HG03342 (cell line): ENCODE data around the gene LGMN.

Source experiments
- ATAC-seq: cut with Tn5 transposase; IDR thresholded peaks from one replicate; pipeline ENCODE4 v1.9.1; 2021; ENCODE audit warnings: mild to moderate bottlenecking, moderate library complexity; ENCODE audit not compliant: unreplicated experiment

LGMN gene

GRCh38 chr14:92656306-92657081, 91.9 kb downstream of the LGMN start:
- no peak for ATAC-seq

DNA sequence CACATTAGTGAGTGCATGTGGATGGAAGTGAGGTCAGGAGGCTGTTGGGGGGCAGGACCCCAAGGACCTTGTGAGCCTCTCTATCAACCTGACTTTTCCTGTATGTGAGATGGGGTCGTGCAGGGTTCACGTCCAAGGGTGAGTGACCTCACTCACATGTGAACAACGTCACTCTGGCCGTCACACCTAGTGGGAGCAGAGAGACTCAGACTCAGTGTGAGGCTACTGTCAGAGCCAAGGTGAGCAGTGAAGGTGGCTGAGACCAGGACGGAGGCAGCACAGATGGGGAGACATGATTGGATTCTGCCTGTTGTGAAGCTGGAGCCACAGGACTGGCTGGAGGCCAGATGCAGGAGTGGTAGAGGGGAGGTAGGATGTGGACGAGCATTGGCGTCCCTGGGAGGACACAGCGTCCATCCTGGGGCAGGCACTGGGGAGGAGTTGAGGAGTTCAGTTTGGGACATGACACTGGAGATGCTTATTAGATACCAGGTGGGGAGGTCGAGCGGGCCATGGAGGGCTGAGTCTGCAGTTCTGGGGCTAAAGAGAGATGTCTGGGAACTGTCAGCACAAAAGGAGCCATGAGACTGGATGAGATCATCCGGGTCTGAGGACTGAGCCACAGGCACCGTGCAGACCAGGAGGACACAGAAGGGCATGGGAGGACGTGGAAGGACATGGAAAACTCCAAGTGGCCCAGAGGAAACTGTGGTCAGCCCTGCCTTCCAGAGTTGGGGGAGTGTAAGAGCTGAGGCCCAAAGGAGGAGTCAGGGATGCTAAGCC, 92.8 kb downstream of the LGMN start:
- ATAC-seq, result no peak

- no peak for ATAC-seq
Observed at GRCh38 chr14:92654239-92654901, 94.1 kb downstream of the LGMN start.
